Nephron (organoid): ENCODE measurements around the gene ZNF341.

Experiments
- H3K27ac Mint-ChIP-seq, 3 experiments: 2 replicates each; pipeline ENCODE4 v1.8.0; 2020; ENCODE audit warnings: mixed read lengths in 3 of 3, mild to moderate bottlenecking in 2 of 3, moderate library complexity in 1 of 3
- H3K27me3 Mint-ChIP-seq: 2 replicates; pipeline ENCODE4 v1.8.0; 2021; ENCODE audit warnings: low read depth, mild to moderate bottlenecking, moderate library complexity, mixed read lengths
- H3K36me3 Mint-ChIP-seq: 2 replicates; pipeline ENCODE4 v1.8.0; 2020; ENCODE audit warnings: low read depth, mixed read lengths
- H3K4me1 Mint-ChIP-seq: 2 replicates; pipeline ENCODE4 v1.8.0; 2020; ENCODE audit warnings: mixed read lengths
- H3K4me3 Mint-ChIP-seq, 3 experiments: 2 replicates each; pipeline ENCODE4 v1.8.0; 2020; ENCODE audit warnings: mild to moderate bottlenecking in 3 of 3, mixed read lengths in 3 of 3, moderate library complexity in 2 of 3
- H3K9me3 Mint-ChIP-seq: 2 replicates; pipeline ENCODE4 v1.8.0; 2020; ENCODE audit warnings: mixed read lengths
- CTCF ChIP-seq, 3 experiments: fragments of 200-600 bp; sonication (generic); IDR thresholded peaks; one replicate each; pipeline ENCODE4 v1.5.0; 2021; ENCODE audit warnings: antibody characterized with exemption in 3 of 3; ENCODE audit not compliant: unreplicated experiment in 3 of 3

Gene ZNF341

DNA sequence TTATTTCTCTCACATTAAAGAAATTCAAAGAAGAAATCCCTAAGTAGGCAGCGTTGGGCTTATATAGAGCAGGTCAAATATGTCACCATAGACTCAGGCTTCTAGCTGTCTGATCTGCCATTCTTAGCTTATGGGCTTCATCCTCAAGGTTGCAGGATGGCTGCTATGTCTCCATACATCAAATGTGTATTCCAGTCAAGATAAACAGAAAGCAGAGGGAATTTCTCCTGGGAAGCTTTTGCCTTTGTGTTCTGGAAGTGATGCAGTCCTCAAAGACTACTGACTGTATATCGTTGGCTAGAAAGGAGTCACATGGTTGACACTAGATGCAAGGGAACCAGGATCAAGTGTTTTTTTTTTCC is 36.0 kb downstream of the ZNF341 start:
- peaks cover 3% of the 10 kb centered on the region for H3K36me3 Mint-ChIP-seq
- no peak overlapping the region for H3K4me3 Mint-ChIP-seq
- H3K4me1 Mint-ChIP-seq: no peaks in the 10 kb centered on the region
- TF ChIP-seq CTCF (IDR thresholded peaks at IDR 0.05; ENCODE audit: unreplicated experiment in 3 of 3): no peak
- H3K9me3 Mint-ChIP-seq: no peaks in the 10 kb centered on the region
- H3K27ac Mint-ChIP-seq: no peak overlapping the region
- no peaks in the 10 kb centered on the region for H3K27me3 Mint-ChIP-seq

GRCh38 chr20:33769043-33769442 is 37.2 kb downstream of the ZNF341 start:
- no peaks in the 10 kb centered on the region for H3K27me3 Mint-ChIP-seq
- no peak for TF ChIP-seq CTCF (IDR thresholded peaks at IDR 0.05; ENCODE audit: unreplicated experiment in 3 of 3)
- H3K4me1 Mint-ChIP-seq: no peaks in the 10 kb centered on the region
- peaks cover 3% of the 10 kb centered on the region for H3K36me3 Mint-ChIP-seq
- H3K27ac Mint-ChIP-seq: no peak overlapping the region
- H3K4me3 Mint-ChIP-seq: no peak overlapping the region
- no peaks in the 10 kb centered on the region for H3K9me3 Mint-ChIP-seq

GRCh38 chr20:33770005-33770404 is 38.2 kb downstream of the ZNF341 start:
- TF ChIP-seq CTCF (IDR thresholded peaks at IDR 0.05; ENCODE audit: unreplicated experiment in 3 of 3): no peak
- H3K9me3 Mint-ChIP-seq: no peaks in the 10 kb centered on the region
- H3K36me3 Mint-ChIP-seq: peaks cover 3% of the 10 kb centered on the region
- H3K27me3 Mint-ChIP-seq: no peaks in the 10 kb centered on the region
- no peaks in the 10 kb centered on the region for H3K4me1 Mint-ChIP-seq
- no peak overlapping the region for H3K4me3 Mint-ChIP-seq
- no peak overlapping the region for H3K27ac Mint-ChIP-seq

GRCh38 chr20:33771938-33772337 is 40.1 kb downstream of the ZNF341 start:
- no peak for TF ChIP-seq CTCF (IDR thresholded peaks at IDR 0.05; ENCODE audit: unreplicated experiment in 3 of 3)
- no peaks in the 10 kb centered on the region for H3K36me3 Mint-ChIP-seq

GRCh38 chr20:33772439-33772838 is 40.6 kb downstream of the ZNF341 start:
- no peaks in the 10 kb centered on the region for H3K9me3 Mint-ChIP-seq
- H3K4me1 Mint-ChIP-seq: no peaks in the 10 kb centered on the region
- no peaks in the 10 kb centered on the region for H3K27me3 Mint-ChIP-seq
- no peak for TF ChIP-seq CTCF (IDR thresholded peaks at IDR 0.05; ENCODE audit: unreplicated experiment in 3 of 3)
- H3K36me3 Mint-ChIP-seq: no peaks in the 10 kb centered on the region
- H3K4me3 Mint-ChIP-seq: no peak overlapping the region
- H3K27ac Mint-ChIP-seq: no peak overlapping the region

More at GRCh38 chr20:33771938-33772337, 40.1 kb downstream of the ZNF341 start:
- Mint-ChIP-seq H3K4me1 (no peaks in the 10 kb centered on the region), H3K4me3 (no peak overlapping the region), H3K27me3 (no peaks in the 10 kb centered on the region), H3K9me3 (no peaks in the 10 kb centered on the region), H3K27ac (no peak overlapping the region)

GRCh38 chr20:33773412-33774089 is 41.8 kb downstream of the ZNF341 start:
- no peaks in the 10 kb centered on the region for H3K4me1 Mint-ChIP-seq
- H3K27me3 Mint-ChIP-seq: no peaks in the 10 kb centered on the region

More at GRCh38 chr20:33773412-33774089, 41.8 kb downstream of the ZNF341 start:
- no peak overlapping the region for H3K4me3 Mint-ChIP-seq
- TF ChIP-seq CTCF (IDR thresholded peaks at IDR 0.05; ENCODE audit: unreplicated experiment in 3 of 3): no peak
- H3K36me3 Mint-ChIP-seq: no peaks in the 10 kb centered on the region
- no peaks in the 10 kb centered on the region for H3K9me3 Mint-ChIP-seq
- H3K27ac Mint-ChIP-seq: no peak overlapping the region
